Fibroblast of lung (primary cell): Measurements from ENCODE around the gene POLR2I.

ENCODE experiments used
- CTCF ChIP-seq, 2 donors: IDR thresholded peaks in 1 of 2; conservative IDR thresholded peaks in 1 of 2; 1 replicate in 1 of 2; 2 replicates in 1 of 2; pipeline ENCODE4 v1.5.1; 2011 to 2012; ENCODE audit warnings: low read length in 2 of 2, control low read depth in 1 of 2, inconsistent platforms in 1 of 2, low read depth in 1 of 2, mild to moderate bottlenecking in 1 of 2
- EZH2 ChIP-seq: IDR thresholded peaks from 2 replicates; pipeline ENCODE4 v1.5.1; 2012; ENCODE audit warnings: low read length, control low read depth, mild to moderate bottlenecking; ENCODE audit errors: missing control alignments

- TF ChIP-seq CTCF (conservative IDR thresholded peaks at IDR 0.05 in 1 of 2, IDR thresholded peaks at IDR 0.05 in 1 of 2; ENCODE audit: low read depth in 1 of 2, low read length in 2 of 2) = no peak
- no peak for TF ChIP-seq EZH2
Observed at GRCh38 chr19:36139473-36140303, 25.0 kb upstream of the POLR2I start, which contains the start of gene CAPNS1.
